ENCODE results near the gene JADE1.
A peak's percentile ranks its signal among the peaks of the same experiment; 100 is the strongest.

The JADE1 gene

DNA sequence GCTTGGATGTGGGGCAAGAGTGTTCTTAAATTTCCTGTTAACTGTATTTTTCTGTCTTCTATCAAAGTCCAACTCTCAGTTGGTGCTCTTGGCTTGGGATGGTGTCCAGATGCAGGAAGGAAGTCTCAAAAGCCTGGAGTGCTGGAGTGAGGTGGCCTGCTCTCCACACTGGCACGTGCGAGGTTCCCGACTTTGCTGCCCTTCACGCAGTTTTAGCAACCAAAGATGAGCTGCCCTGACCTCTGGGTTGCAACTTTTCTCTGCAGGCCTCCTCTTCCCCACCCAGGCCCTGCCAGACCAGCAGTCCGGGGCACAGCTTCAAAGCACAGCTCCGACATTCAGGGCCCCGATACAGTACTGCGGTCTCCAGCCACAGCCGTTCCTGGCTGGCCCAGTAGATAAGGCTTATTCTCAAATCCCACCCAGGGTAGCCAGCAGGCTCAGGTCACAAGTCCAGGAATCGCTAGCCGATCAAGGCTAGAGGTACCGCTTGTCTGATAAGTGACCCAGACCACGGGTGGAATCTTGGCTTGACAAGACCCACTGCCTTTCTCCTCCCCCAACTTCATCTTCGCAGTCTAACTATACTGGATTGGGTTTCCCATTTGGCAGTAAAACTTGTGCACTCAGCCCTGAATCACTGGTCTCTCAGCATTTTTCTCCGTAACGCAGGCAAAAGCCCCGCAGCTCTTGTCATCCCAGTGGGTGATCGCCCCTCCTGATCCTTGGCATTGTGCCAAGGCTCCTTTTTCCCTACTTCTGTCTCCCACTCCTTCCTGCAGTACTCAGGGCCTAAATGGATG lies 21.8 kb upstream of the JADE1 start:
- DNase-seq (ENCODE audit: low read depth): no peak
- H3K4me3 ChIP-seq (ENCODE audit: low read depth, low read length): no peak overlapping the region
- TF ChIP-seq, protein P1, sequence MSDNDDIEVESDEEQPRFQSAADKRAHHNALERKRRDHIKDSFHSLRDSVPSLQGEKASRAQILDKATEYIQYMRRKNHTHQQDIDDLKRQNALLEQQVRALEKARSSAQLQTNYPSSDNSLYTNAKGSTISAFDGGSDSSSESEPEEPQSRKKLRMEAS (IDR thresholded peaks at IDR 0.05; ENCODE audit: low read depth, low read length): no peak
- TF ChIP-seq, protein P2, sequence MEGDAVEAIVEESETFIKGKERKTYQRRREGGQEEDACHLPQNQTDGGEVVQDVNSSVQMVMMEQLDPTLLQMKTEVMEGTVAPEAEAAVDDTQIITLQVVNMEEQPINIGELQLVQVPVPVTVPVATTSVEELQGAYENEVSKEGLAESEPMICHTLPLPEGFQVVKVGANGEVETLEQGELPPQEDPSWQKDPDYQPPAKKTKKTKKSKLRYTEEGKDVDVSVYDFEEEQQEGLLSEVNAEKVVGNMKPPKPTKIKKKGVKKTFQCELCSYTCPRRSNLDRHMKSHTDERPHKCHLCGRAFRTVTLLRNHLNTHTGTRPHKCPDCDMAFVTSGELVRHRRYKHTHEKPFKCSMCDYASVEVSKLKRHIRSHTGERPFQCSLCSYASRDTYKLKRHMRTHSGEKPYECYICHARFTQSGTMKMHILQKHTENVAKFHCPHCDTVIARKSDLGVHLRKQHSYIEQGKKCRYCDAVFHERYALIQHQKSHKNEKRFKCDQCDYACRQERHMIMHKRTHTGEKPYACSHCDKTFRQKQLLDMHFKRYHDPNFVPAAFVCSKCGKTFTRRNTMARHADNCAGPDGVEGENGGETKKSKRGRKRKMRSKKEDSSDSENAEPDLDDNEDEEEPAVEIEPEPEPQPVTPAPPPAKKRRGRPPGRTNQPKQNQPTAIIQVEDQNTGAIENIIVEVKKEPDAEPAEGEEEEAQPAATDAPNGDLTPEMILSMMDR (IDR thresholded peaks at IDR 0.05; ENCODE audit: low read depth, low read length): no peak
- TF ChIP-seq MYC (IDR thresholded peaks at IDR 0.05; ENCODE audit: low read depth, low read length): no peak
- TF ChIP-seq POLR2A (IDR thresholded peaks at IDR 0.05; ENCODE audit: extremely low read depth, insufficient read length): no peak

DNA sequence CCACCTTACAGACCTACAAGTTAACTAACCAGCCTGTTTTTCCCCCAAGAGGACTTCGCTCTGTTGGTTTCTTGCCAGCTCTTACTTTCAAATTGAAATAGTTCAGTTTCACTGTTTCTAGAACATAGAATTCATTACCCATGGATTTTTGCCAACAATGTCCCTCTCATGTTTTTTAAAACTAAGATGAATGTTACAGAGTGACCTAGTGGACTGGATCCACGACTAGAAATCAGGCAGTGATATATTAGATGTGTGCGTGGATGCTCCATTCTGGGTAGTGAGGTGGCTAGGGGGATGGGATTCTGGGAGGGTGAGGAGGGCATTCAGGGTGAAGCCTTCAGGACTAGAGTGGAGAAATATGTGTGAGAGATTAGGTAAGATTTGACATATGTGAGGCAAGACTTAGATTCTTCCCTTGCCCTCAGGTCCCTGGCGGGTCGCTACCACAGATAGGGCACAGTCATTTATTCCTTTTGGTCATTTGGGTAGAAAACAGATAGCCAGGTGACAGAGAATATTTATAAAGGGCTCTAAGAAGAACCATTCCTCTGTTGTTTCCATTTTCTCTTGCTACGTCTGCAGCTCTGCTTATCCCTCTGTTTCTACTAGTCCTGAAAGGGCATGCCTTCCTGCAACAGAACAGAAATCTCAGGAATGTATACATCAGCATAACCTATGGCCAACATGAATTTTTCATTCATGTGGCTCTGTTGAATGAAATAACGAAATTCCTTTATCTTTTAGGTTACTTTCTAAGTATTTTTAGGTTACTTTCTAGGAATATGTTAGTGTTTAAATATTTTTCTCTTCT lies 15.4 kb upstream of the JADE1 start:
- DNase-seq (ENCODE audit: low read depth): peak; percentile 24
- no peak overlapping the region for H3K4me3 ChIP-seq (ENCODE audit: low read depth, low read length)
- TF ChIP-seq MYC (IDR thresholded peaks at IDR 0.05; ENCODE audit: low read depth, low read length) (no peak), POLR2A (IDR thresholded peaks at IDR 0.05; ENCODE audit: extremely low read depth, insufficient read length) (no peak)
- TF ChIP-seq, protein P2 (IDR thresholded peaks at IDR 0.05; ENCODE audit: low read depth, low read length): no peak
- TF ChIP-seq, protein P1 (IDR thresholded peaks at IDR 0.05; ENCODE audit: low read depth, low read length): no peak

DNA sequence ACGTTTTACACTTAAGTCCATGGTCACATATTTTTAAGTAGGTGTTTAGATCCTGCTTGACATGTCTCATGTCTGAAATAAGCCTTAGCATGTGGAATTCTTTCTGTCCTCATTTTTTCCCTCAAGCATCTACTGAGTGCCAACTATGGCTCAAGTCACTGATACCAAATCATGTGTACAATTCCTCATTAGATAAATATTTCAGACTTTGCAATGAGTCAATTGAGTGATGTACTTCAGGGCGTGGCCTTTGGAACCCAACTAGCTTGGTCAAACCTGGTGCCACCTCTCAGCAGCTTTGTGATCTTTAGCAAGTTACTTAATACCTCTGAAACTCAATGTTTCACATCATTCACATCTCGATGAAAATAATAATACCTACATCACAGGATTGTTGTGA lies 12.6 kb upstream of the JADE1 start:
- DNase-seq (ENCODE audit: low read depth): no peak
- no peak overlapping the region for H3K4me3 ChIP-seq (ENCODE audit: low read depth, low read length)
- TF ChIP-seq, protein P1 (IDR thresholded peaks at IDR 0.05; ENCODE audit: low read depth, low read length): no peak
- TF ChIP-seq POLR2A (IDR thresholded peaks at IDR 0.05; ENCODE audit: extremely low read depth, insufficient read length): no peak

DNA sequence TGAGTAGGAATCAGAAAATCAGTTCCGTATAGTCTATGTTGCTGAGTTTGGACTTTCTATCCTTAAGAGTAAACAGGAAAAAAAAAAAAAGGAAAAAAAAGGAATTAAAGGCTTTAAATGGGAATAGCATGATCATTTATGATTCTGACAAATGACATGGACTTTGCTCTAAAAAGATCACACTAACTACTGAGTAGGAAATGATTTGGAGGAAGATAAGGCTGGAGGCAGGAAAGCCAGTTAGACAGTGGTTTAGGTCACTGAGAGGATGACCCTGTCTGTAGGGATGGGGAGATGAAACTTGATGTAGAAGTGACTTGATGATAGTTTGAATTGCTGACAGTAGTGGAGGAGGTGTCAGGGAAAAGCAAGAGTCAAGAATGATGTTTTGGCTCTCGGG lies 9.2 kb upstream of the JADE1 start:
- H3K4me3 ChIP-seq (ENCODE audit: low read depth, low read length): no peak overlapping the region
- no peak for TF ChIP-seq MYC (IDR thresholded peaks at IDR 0.05; ENCODE audit: low read depth, low read length)
- TF ChIP-seq, protein P2 (IDR thresholded peaks at IDR 0.05; ENCODE audit: low read depth, low read length): no peak
- no peak for TF ChIP-seq POLR2A (IDR thresholded peaks at IDR 0.05; ENCODE audit: extremely low read depth, insufficient read length)
- TF ChIP-seq, protein P1 (IDR thresholded peaks at IDR 0.05; ENCODE audit: low read depth, low read length): no peak
- DNase-seq (ENCODE audit: low read depth): no peak

DNA sequence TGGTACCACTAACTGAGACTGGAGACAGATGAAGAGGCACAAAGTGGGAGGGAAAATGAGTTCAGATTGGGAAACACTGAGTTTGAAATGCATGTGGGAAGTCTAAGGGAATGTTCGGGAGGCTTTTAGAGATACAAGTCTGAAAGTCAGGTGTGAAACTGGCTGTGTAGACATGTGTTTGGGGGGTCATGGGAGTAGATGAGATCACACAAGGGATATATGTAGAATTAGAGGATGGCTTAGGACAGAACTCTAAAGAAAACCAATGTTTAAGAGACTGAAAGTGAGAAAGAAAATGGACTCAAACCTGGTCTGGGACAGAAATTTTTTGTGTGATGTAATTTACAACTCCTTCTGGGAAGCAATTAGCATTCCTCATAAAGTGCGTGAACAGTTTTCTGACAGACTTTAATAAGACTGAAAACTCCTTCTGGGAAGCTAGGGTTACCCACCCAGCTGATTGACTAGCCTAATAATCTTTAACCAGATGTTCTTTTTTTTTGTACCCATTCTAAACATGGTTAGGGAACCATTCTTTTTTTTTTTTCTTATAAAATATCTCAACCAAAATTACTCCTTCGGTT lies 8.7 kb upstream of the JADE1 start:
- TF ChIP-seq, protein P2 (IDR thresholded peaks at IDR 0.05; ENCODE audit: low read depth, low read length): no peak
- TF ChIP-seq, protein P1 (IDR thresholded peaks at IDR 0.05; ENCODE audit: low read depth, low read length): no peak
- TF ChIP-seq MYC (IDR thresholded peaks at IDR 0.05; ENCODE audit: low read depth, low read length) (no peak), POLR2A (IDR thresholded peaks at IDR 0.05; ENCODE audit: extremely low read depth, insufficient read length) (no peak)
- H3K4me3 ChIP-seq (ENCODE audit: low read depth, low read length): no peak overlapping the region
- no peak for DNase-seq (ENCODE audit: low read depth)

Measured in NB4 (cell line).